Esophagus muscularis mucosa (tissue), 4 donors: ENCODE results near the gene TMEM200B. TPM values are rescaled to one million over a fixed set of nuclear protein-coding genes. Genes with fewer than 3 reads are reported as not detected.
A peak's percentile ranks its signal among the peaks of the same experiment; 100 is the strongest.

ENCODE experiments used
- DNase-seq: peaks from one replicate; pipeline ENCODE4 v3.0.0-alpha.2; 2017; ENCODE audit errors: extremely low spot score
- H3K27ac ChIP-seq, 4 donors: fragments of 200-600 bp; sonication (generic); replicated peaks in 1 of 4; 1 replicate in 3 of 4; 2 replicates in 1 of 4; pipeline ENCODE4 v1.5.1; 2016 to 2019; ENCODE audit warnings: mild to moderate bottlenecking in 1 of 4
- H3K27me3 ChIP-seq, 4 donors: fragments of 200-600 bp; sonication (generic); one replicate each; pipeline versions ENCODE4 v1.5.1 to v1.6.0; 2016 to 2019
- H3K36me3 ChIP-seq, 4 donors: fragments of 200-600 bp; sonication (generic); one replicate each; pipeline ENCODE4 v1.5.1; 2016 to 2019
- H3K4me1 ChIP-seq, 4 donors: fragments of 200-600 bp; sonication (generic); one replicate each; pipeline ENCODE4 v1.5.1; 2016 to 2019
- H3K4me3 ChIP-seq, 4 donors: fragments of 200-600 bp; sonication (generic); 1 replicate in 2 of 4; 2 replicates in 2 of 4; pipeline ENCODE4 v1.5.1; 2016 to 2019; ENCODE audit warnings: mild to moderate bottlenecking in 4 of 4, moderate library complexity in 1 of 4
- H3K9me3 ChIP-seq, 4 donors: fragments of 200-600 bp; sonication (generic); 1 replicate in 3 of 4; 2 replicates in 1 of 4; pipeline ENCODE4 v1.5.1; 2016 to 2019
- CTCF ChIP-seq, 3 experiments: fragments of 200-600 bp in 2 of 3; fragments of 450-650 bp in 1 of 3; sonication (generic) in 2 of 3; IDR thresholded peaks; one replicate each; pipeline ENCODE4 v1.5.1; 2017 to 2019; ENCODE audit warnings: antibody characterized with exemption in 3 of 3, mild to moderate bottlenecking in 2 of 3, moderate library complexity in 1 of 3
- EP300 ChIP-seq: sonication (generic); formaldehyde crosslinking; IDR thresholded peaks from one replicate; pipeline ENCODE4 v1.6.1; 2017; ENCODE audit warnings: antibody characterized with exemption
- POLR2A ChIP-seq: fragments of 450-650 bp; IDR thresholded peaks from one replicate; pipeline ENCODE4 v1.6.1; 2017; ENCODE audit warnings: antibody characterized with exemption, moderate library complexity, mild to moderate bottlenecking, low read depth
- POLR2AphosphoS5 ChIP-seq, 2 donors: sonication (generic); formaldehyde crosslinking; IDR thresholded peaks; one replicate each; pipeline ENCODE4 v1.6.1; 2017; ENCODE audit warnings: antibody characterized with exemption in 2 of 2
- WGBS: methylation state at CpG from one replicate; pipeline ENCODE4 v1.1.5; 2018; 5-methylcytosine and 5-hydroxymethylcytosine counted together
- intact Hi-C: fragments of 100-400 bp; cut with DNase I; formaldehyde crosslinking; loops from one replicate; pipeline ENCODE4 v1.15.1; 2023
- total RNA-seq, 4 donors: library from RNA; depleted of rRNA; stranded (reverse); fragments of >200 nt; gene quantifications; one replicate each; pipeline versions ENCODE4 v1.1.0 to v1.2.1, GENCODE V29; 2016

The TMEM200B gene
- 10 to 100 TPM; 14.5 to 44.8 (median 28.2) TPM for total RNA-seq

GRCh38 chr1:29123887-29124365 lies at the start of gene TMEM200B:
Gene TMEM200B, minus strand, starts transcription at chr1:29123903. Its CDS starts 2,075 bp downstream, at chr1:29121828.
- intact Hi-C loops, result loop anchor here (2.0 to 5.0 kb wide), 2 partner anchors 57 to 237 kb away; partner anchors contain the start of gene SRSF4
- WGBS, result 0% methylated on average over 1 of the region's 46 CpGs
- Histone ChIP-seq H3K9me3 (no peaks in the 10 kb centered on the region), H3K27ac (peak within 1 kb of the TSS; percentile 98 to 100 (median 98)), H3K36me3 (peaks cover 0 to 7% (median 0%) of the 10 kb centered on the region in 4 donors), H3K4me1 (peaks cover 27 to 65% (median 53%) of the 10 kb centered on the region in 4 donors), H3K4me3 (peak within 1 kb of the TSS; percentile 61 to 83 (median 71)), H3K27me3 (peaks cover 0 to 7% (median 3%) of the 10 kb centered on the region in 4 donors)
- no peak for DNase-seq
- TF ChIP-seq POLR2AphosphoS5 (IDR thresholded peaks at IDR 0.05) (no peak), EP300 (no peak), CTCF (IDR thresholded peaks at IDR 0.05) (no peak), POLR2A (no peak)

GRCh38 chr1:29172415-29172939 lies 48.8 kb upstream of the TMEM200B start:
- Histone ChIP-seq H3K4me1 (peaks cover 54 to 82% (median 71%) of the 10 kb centered on the region in 4 donors), H3K27ac (no peak overlapping the region)

GRCh38 chr1:29171521-29171920 lies 47.8 kb upstream of the TMEM200B start:
- 82% methylated on average over 5 of the region's 5 CpGs for WGBS

More at GRCh38 chr1:29172415-29172939, 48.8 kb upstream of the TMEM200B start:
- intact Hi-C loops, result no loop called here
- no peaks in the 10 kb centered on the region for H3K9me3 ChIP-seq
- no peak for TF ChIP-seq POLR2AphosphoS5 (IDR thresholded peaks at IDR 0.05)
- no peak for TF ChIP-seq EP300
- TF ChIP-seq CTCF (IDR thresholded peaks at IDR 0.05), result no peak
- TF ChIP-seq POLR2A, result no peak
- H3K36me3 ChIP-seq, result peaks cover under 1 to 23% (median 9%) of the 10 kb centered on the region in 4 donors
- no peaks in the 10 kb centered on the region for H3K27me3 ChIP-seq
- DNase-seq, result no peak
- 95% methylated on average over 8 of the region's 8 CpGs for WGBS
- no peak overlapping the region for H3K4me3 ChIP-seq

GRCh38 chr1:29171089-29171488 lies 47.4 kb upstream of the TMEM200B start:
- H3K4me1 ChIP-seq, result peaks cover 40 to 82% (median 70%) of the 10 kb centered on the region in 4 donors
- DNase-seq, result no peak
- TF ChIP-seq POLR2A, result no peak
- no peak for TF ChIP-seq CTCF (IDR thresholded peaks at IDR 0.05)
- no peak for TF ChIP-seq POLR2AphosphoS5 (IDR thresholded peaks at IDR 0.05)
- TF ChIP-seq EP300, result no peak
- H3K4me3 ChIP-seq, result no peak overlapping the region
- WGBS, result 20% methylated on average over 3 of the region's 3 CpGs
- H3K27ac ChIP-seq, result peak overlapping the region in 1 of 4 donors; percentile 3
- H3K36me3 ChIP-seq, result peaks cover 12 to 35% (median 22%) of the 10 kb centered on the region in 4 donors
- no peaks in the 10 kb centered on the region for H3K9me3 ChIP-seq
- intact Hi-C loops, result no loop called here
- no peaks in the 10 kb centered on the region for H3K27me3 ChIP-seq

More at GRCh38 chr1:29171521-29171920, 47.8 kb upstream of the TMEM200B start:
- Histone ChIP-seq H3K4me3 (no peak overlapping the region), H3K4me1 (peaks cover 45 to 82% (median 70%) of the 10 kb centered on the region in 4 donors), H3K27me3 (no peaks in the 10 kb centered on the region), H3K36me3 (peaks cover 8 to 31% (median 18%) of the 10 kb centered on the region in 4 donors), H3K9me3 (no peaks in the 10 kb centered on the region), H3K27ac (peak overlapping the region in 1 of 4 donors; percentile 3)
- intact Hi-C loops, result no loop called here
- DNase-seq, result no peak
- TF ChIP-seq CTCF (IDR thresholded peaks at IDR 0.05) (no peak), EP300 (no peak), POLR2AphosphoS5 (IDR thresholded peaks at IDR 0.05) (no peak), POLR2A (no peak)
